ENCODE measurements around the gene CRYBG3.

DNA sequence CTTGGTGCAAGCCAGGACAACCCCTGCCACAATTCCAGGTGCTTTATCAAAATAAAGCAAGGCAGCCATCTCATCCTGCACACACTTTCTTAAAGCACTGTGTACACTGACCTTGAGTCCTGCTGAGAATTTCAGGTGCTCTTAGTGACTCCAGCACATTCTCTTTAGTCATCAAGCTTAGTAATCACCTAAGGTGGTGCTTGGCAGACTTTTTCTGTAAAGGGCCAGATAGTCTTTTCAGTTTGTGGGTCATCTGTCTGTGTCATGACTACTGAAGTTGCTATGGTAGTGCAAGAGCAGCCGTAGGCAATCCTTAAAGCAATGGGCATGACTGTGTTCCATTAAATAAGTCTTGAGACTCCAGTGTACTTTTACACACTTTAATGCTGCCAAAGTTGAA, 114.0 kb downstream of the CRYBG3 start:
- TF ChIP-seq CTCF (optimal IDR thresholded peaks at IDR 0.05 in 1 of 3, IDR thresholded peaks at IDR 0.05 in 1 of 3, conservative IDR thresholded peaks at IDR 0.05 in 1 of 3; ENCODE audit: extremely low read depth in 1 of 3, insufficient read depth in 2 of 3, low read length in 3 of 3) (no peak), EZH2 (IDR thresholded peaks at IDR 0.05; ENCODE audit: low read length) (no peak)
